Stimulated activated CD8-positive, alpha-beta memory T cell treated with anti-CD3 and anti-CD28 coated beads, Interleukin-15, amount 100 ng/mL, for 4 hours (primary cell): Measurements from ENCODE around the gene SH3TC1.

Source experiments
- DNase-seq, 2 donors: peaks; one replicate each; pipeline ENCODE4 v3.0.0-alpha.2; 2020; ENCODE audit warnings: low read depth in 2 of 2

Gene SH3TC1

DNA sequence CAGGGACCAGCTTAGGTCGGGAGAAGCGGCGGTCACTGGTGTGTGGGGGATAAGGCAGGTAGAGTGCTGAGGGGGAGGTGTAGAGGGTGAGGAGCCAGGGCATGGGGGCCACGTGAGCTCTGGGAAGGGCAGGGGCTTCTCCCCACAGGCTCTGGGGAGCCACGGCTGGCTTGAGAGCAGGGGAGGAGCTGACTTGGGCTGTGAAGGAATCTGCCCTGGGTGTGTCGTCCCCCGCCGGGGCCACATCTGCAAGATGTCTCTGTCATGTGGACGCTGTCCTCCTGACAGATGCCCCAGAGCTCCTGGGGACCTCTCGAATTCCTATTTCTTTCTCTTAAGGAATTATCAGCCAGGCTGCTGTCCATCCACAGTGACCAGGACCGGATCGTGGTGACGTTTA is 15.0 kb downstream of the SH3TC1 start:
- no peak for DNase-seq

DNA sequence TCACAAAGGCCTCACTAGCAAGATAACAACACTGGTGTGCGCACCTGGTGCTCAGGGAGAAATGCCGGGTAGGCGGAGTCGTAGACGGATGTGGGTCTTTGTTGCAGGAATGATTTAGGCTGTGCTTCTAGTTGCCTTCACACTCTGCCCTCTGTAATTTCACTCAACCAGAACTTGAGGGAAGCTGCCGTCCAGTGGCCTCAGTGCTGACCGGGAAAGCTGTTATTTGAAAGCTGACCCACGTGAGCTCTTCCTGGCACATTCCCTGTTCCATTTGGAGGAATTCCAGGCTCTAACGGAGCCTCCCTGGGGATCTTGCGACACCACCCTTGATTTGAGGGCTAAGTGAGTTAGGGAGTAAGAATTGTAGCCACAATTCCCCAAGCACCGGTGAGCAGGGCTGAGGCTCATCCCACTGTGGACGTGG is 15.9 kb downstream of the SH3TC1 start:
- no peak for DNase-seq

DNA sequence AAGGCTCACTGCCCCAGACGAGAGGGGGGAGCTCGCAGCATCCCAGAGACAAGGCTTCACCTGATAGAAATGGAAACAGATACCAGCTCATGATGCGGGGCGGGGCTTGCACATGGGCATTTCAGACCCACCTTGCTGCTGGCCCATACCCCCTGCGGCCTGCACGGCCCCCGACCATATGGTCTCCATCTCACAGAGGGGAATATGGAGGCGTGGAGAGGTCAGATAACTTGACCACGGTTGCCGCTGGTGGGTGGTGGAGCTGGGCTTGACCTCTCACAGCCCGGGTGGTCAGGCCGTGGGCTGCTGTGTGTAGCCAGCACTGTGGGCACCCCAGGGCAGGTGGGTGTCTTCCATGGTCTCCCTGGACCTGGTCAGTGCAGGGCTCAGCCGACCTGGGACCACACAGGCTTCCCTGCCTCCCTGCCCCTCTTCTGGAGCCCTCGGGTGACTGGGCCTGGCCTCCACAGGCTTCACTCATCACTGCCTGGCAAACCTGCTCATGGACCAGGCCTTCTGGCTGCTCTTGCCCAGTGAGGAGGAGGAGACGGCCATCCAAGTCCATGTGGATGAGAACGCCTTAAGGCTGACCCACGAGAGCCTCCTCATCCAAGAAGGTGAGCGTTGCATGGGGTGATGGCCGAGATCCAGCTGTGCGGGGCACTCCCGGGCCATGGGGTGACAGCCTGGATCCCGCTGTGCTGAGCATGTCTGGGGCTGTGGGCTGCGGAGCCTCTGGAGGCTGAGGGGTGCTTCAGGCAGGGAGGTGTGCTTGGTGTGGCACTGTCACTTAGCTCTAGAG is 16.8 kb downstream of the SH3TC1 start:
- DNase-seq, result no peak

DNA sequence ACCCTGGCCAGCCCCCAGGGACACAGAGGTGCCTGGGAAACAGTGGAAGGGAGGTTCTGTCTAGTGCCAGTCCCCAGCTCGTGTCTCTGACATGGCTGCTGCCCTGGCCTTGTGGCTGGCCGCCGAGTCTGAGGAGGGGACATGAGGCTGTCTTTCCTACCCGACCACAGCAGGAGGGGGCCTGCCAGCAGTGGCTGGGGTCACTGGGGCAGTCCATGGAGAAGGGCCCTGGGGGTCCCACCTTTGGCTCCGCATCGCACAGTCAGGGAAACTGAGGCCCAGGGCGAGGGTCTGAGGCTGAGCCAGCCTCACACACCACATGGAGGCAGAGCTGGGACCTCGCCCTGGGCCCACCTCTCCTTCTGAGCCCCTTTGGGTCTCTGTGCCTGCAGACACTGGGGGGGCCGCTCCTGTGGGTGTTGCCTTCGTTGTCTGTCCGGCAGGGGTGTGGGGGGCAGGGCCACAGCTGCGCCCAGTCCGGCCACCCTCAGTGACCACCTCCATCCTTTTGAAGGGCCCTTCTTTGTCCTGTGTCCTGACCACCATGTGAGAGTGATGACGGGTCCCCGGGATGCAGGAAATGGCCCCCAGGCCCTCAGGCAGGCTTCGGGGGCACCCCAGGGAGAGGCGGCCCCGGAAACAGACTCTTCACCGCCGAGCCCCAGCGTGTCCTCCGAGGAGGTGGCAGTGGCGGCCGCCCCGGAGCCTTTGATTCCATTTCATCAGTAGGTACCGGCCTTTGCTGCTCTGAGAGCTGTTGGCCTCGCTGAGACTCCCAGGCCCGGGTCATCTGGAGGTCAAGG is 17.6 kb downstream of the SH3TC1 start:
- no peak for DNase-seq

DNA sequence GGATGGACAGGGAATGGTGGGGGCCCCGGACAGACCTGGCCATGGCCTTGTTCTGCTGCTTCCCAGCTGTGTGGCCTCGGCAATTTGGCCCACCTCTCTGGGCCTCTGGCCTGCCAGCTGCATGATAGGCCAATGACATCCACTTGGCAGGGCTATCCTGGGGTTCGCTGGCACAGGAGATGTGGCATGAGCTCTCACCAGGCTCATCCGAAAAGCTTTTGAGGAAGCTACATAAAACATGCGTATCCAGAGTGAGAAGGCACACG is 18.1 kb downstream of the SH3TC1 start:
- DNase-seq, result no peak

DNA sequence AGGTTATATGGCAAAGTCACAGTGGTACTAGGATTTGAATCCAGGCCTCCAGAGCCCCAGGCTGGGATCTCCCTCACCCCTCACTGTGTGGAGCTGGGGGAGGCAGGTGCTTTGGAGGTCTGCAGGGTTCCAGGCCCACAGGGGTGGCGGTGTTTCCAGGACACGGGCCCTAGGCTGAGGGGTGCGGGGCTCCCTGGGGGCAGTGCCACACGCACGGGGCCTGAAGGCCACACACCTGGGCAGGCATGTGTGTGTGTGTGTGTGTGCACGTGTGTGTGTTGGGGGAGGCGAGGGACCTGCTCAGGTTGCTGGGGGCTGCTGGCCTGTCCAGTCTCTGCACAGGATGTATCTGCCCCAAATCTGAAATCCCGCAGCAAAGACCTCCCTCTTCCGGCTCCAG is 18.8 kb downstream of the SH3TC1 start:
- DNase-seq, result no peak

DNA sequence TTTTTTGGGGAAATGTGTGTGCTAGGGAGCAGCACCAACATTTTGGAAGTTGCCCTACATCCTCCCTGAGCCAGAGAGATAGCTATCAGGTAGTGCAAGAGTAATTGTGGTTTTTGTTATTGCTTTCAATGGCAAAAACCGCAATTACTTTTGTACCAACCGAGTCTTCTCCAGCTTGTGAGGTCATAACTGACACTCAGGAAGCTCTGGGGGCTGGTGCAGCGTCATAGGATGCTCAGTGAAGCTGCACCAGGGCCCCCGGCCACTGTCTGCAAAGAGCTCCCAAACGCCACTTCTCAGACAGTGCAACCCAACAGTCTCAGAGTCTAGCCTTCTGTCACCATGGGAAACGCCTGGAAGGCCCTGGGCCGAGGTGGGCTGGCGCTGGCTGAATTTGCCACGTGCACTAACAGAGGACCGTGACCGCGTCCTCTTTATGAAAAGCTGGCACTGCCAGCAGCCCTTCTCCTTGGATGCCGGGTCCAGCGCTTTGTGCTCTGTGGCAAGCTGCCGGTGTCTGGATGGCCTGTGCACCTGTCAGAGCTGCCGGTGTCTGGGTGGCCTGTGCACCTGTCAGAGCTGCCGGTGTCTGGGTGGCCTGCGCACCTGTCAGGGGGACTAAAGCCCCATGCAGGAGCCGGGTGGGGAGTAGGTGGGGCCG is 19.4 kb downstream of the SH3TC1 start:
- no peak for DNase-seq

DNA sequence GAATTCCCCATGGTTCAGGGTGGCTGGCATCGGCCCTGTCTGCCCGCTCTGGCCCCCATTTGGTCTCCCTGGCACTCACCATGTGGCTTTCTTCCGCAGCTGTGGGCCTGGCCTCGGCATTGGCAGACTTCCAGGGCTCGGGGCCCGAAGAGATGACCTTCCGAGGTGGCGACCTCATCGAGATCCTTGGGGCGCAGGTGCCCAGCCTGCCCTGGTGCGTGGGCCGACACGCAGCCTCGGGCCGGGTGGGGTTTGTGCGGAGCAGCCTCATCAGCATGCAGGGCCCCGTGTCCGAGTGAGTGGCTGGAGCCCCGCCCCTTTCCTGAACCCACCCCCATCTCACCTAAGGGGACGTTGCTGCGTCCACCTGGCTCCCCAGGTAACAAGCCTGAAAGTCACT is 20.1 kb downstream of the SH3TC1 start:
- DNase-seq, result no peak

DNA sequence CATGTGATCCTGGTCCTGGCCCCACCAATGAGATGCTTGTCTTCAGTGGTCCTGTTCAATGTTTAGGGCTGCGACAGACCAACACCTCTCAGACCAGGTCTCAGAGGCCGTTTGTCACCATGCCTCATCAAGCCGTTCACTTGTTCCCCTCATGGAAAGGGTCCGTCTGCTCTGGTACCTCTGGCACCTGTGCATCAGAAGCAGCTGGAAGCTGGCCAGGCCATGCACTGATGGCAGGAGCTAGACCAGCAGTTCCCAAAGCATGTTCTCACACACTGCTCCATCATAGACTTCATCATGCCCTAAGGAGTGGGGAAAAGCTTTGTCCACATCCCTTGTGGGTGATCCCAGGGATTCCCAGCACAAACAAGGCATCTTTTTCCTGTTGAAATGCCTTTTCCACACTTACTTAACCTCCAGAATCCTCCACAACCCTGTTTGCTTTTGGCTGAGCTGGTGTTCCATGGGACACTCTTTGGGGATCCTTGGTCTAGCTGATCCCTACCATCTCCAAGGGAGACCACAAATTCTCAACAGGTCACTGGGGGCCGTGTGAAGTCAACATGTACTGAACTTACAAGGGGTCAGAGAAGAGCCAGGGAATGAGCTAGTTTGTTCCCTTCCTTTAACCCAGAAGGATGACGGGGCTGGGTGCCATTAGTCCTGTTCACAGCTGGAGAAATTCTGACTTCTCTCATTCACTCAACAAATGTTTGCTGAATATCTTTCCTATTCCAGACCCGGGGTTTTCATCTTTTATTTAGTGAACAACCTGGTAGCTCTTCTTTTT is 21.8 kb downstream of the SH3TC1 start:
- no peak for DNase-seq

DNA sequence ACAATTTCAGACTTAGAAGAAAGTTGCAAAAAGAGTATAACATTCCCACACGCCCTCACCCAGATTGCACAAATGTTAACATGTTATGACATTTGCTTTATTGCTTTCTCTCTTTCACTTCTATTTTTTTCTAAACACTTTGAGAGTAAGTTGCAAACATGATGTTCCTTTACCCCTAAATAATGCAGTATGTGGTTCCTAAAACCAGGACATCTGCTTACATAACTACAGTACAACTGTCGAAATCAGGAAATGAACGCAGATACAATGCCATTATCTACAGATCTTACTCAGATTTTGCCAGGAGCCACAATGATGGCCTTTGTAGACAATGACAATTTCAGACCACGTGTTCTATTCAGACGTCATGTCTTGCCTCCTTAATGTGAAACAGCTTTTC is 22.4 kb downstream of the SH3TC1 start:
- no peak for DNase-seq

DNA sequence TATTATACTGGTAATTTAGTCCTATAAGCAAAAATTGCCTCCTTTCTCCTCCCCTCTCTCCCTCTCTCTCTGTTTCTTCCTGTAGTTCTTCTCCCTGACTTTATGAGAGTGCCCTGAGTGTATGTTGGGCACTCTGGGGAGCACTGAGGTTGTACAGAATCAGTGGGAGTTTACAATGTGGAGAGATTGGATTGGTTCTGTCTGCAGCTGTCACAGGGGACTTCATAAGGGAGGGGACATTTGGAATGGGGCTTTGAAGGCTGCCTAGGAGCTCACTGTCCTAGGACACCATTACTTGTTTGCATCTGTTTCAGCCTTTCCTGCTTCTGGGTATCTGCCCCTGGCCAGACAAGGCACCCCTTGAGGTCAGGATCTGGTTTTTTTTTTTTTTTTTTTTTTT is 22.9 kb downstream of the SH3TC1 start:
- DNase-seq, result no peak

DNA sequence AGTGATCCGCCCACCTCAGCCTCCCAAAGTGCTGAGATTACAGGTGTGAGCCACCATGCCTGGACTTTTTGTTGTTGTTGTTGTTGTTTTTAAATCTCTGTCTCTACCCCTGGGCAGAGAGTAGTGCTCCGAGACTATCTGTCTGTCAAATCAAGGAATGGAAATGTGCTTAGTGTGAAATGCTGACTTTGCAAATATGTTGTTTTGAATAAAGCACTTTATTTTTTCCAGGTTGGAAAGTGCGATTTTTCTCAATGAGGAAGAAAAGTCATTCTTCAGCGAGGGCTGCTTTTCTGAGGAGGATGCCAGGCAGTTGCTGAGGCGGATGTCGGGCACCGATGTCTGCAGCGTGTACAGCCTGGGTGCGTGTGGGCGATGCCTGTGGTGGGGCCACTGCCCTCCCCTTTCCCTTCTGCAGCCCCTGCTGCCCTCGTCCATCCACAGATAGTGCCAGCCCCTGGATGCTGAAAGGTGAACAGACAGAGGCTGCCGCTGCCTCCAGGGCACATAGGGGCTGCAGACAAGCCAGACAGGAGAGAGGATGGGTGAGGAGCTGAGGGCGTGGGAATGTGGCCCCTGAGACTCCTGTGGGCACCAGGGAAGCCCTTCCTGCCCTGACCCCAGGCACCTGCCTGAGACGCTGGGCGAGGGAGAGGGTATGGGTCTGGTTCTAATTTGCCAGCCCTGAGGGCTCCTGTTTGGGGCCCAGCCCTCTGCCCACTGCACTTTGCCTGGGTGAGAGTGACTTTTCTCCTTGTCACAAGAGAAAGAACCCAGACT is 23.7 kb downstream of the SH3TC1 start:
- DNase-seq, result no peak

DNA sequence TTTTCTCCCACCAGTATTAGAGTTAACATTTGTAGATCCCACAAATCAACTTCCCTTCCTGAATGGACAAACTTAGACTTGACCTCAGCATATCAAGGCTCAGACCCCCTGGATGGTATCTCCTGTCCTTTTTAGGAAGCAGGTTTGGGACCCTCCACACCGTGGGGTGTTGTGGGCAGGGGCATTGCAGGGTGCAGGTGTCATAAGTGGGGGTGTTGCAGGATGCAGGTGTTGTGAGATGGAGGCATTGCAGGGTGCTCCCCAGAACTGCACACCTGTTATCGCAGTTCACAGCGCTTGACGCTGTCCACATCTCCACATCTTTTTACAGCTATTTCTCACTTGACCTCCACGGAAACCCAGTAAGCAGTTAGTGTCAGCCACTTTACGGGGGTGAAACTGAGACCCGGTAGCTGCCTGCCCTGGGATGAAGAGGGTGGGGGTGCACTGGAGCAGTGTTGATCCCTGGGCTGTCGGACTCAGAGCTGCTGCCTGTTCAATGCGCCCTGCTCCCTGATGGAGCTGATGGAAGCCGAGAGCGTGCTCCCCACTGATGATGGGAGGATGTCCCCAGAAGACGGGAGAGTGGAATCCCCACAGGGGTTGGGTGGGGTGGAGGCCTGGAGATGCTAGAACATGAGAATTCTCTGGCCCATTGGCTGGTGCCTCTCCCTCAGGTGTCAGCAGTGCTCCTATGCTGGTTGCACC is 25.3 kb downstream of the SH3TC1 start:
- DNase-seq, result no peak

DNA sequence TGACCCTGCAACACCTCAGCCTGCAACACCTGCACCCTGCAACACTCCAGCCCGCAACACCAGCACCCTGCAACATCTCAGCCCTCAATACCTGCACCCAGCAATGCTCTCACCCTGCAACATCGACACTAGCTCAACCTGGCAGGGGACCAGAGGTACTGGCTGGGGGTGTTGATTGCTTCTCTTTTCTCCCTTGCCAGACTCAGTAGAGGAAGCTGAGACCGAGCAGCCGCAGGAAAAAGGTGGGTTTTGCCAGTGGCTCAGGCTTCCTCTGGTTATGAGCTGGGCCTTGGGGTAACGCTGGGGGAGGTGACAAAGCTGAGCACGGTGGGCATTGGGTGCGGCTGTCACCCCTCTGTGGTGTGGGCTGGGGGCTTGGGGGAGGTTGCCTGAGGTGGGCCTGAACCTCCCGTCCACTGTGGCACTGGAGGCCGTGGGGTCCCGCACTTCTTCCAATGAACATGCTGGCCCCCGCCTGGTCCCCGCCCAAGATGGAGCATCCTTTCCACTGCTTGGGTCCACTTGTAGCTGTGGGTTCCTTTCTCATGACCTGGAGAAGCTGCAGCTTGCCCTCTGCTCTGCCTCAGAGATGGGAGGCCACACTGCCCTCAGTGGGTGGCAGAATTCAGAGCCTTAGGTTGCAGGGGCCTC is 26.0 kb downstream of the SH3TC1 start:
- DNase-seq, result no peak

DNA sequence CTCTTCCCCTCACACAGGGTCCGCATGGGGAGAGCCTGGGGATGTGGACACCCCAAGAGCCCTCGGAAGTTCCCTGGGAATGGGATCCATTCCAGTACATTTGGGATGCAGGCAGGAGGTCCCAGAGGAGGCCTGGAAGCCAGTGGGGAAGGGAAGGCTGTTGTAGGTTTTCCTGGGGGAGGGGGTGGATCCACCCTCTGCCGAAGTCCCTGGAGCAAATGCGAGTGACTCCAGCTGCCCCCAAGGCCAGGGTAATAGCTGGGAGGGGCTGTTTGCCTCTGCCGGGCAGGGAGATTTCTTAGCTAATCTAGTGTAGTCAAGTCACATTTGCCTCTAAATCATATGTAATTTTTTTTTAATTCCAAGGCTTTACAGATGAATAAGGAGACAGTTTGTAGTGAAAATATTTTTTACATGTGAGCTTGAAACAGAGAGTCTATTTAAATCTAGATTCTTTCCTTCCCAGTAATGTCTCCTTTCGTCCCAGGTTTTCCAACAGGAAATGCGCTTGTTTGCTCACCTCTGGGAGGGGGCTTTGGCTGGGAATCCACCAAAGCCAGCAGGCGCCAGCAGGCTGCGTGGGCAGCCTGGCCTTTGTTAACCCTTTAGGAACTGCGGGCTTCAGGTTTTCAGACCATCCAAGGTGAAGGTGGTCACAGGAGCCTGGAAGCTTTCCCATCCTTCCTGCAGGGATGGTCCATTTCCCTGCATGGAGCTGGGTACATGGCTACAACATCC is 26.8 kb downstream of the SH3TC1 start:
- no peak for DNase-seq

DNA sequence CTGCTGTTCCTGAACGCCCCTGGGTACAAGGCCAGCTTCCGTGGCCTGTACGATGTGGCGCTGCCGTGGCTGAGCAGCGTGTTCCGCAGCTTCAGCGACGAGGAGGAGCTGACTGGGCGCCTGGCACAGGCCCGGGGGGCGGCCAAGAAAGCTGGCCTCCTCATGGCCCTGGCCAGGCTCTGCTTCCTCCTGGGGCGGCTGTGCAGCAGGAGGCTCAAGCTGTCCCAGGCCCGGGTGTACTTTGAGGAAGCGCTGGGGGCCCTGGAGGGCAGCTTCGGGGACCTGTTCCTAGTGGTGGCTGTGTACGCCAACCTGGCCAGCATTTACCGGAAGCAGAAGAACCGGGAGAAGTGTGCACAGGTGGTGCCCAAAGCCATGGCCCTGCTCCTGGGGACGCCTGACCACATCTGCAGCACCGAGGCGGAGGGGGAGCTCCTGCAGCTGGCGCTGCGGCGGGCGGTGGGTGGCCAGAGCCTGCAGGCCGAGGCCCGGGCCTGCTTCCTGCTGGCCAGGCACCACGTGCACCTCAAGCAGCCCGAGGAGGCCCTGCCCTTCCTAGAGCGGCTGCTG is 28.2 kb downstream of the SH3TC1 start:
- DNase-seq, result no peak

DNA sequence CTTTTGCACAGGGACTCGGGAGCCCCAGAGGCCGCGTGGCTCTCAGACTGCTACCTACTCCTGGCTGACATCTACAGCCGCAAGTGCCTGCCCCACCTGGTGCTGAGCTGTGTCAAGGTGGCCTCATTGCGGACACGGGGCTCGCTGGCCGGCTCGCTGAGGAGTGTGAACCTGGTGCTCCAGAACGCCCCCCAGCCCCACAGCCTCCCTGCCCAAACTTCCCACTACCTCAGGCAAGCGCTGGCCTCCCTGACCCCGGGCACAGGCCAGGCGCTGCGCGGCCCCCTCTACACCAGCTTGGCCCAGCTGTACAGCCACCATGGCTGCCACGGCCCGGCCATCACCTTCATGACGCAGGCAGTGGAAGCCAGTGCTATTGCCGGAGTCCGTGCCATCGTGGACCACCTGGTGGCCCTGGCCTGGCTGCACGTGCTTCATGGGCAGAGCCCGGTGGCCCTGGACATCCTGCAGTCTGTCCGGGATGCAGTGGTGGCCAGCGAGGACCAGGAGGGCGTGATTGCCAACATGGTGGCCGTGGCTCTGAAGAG is 28.8 kb downstream of the SH3TC1 start:
- DNase-seq, result no peak

DNA sequence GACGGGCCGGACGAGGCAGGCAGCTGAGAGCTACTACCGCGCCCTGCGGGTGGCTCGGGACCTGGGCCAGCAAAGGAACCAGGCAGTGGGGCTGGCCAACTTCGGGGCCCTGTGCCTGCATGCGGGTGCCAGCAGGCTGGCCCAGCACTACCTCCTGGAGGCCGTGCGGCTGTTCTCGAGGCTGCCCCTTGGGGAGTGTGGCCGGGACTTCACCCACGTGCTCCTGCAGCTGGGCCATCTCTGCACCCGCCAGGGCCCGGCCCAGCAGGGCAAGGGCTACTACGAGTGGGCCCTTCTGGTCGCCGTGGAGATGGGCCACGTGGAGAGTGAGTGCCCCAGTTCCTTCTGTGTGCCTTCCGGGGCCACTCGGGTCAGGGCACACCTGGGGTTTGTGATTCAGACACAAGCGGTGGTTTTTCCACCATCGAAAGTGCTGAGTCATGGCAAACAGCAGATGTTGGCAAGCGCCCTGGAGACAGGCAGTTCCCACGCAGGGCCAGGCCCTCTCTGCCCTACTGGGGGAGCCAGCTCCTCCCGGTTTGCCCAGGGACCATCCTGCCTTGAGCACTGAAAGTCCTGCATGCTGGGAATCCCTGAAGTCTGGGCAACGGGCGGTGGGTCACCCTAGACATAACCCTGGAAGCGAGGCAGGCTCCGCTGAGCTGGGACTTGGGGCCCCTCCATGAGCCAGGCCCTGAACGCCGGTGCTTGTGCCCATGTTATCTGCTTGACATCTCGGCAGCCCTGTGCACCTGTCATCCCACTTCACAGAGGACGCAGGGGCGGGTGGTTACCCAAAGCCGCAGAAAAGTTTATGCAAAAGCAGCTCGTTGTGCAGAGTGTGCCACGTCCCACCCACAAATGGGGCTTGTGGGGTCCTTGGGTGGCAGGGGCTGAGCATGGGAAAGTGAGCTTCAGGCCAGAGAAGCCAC is 29.5 kb downstream of the SH3TC1 start:
- DNase-seq, result peak; percentile 53 to 77
